NCI-H82 treated with DMSO at 0.1 percent for 48 hours (cell line): ENCODE measurements around the gene UQCRH.
"Not testable (repeated sequence)": the region's sequence is repeated elsewhere in the genome, so short reads cannot be mapped to it uniquely, and the experiment has no call there.

ENCODE experiments used
- DNase-seq: peaks from one replicate; lab custom pipeline; 2025; ENCODE audit not compliant: unreplicated experiment; lab: John Stamatoyannopoulos, UW

Gene UQCRH

DNA sequence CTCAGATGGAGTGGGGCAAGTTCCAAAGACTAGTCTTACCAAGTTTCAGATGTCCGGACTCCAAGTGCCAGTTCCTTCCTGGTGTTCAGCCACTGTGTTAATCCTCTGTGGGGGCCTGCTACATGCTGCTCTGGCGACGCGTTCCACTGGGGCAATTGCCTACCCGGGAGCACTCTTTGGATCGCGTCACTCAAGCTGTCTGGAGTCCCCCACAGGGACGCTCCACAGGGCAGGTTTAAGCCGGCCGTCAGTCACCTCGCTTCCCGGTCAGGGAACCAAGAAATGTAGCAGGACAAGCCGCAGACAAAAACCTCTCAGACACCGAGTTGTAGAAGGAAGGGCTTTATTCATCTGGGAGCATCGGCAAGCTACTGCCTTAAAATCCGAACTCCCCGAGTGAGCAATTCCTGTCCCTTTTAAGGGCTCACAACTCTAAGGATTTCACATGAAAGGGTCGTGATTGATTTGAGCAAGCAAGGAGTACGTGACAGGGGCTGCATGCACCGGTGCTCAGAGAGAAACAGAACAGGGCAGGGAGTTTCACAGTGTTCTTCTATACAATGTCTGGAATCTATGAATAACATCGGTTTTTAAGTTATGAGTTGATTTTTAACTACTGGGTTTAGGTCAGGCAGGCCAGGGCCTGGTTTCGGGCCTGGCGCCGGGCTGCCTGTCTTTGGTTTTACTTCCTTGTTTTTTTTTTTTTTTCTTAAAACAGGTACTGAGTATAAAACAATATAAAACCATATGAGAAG lies 28.5 kb downstream of the UQCRH start:
- DNase-seq: not testable (repeated sequence)

DNA sequence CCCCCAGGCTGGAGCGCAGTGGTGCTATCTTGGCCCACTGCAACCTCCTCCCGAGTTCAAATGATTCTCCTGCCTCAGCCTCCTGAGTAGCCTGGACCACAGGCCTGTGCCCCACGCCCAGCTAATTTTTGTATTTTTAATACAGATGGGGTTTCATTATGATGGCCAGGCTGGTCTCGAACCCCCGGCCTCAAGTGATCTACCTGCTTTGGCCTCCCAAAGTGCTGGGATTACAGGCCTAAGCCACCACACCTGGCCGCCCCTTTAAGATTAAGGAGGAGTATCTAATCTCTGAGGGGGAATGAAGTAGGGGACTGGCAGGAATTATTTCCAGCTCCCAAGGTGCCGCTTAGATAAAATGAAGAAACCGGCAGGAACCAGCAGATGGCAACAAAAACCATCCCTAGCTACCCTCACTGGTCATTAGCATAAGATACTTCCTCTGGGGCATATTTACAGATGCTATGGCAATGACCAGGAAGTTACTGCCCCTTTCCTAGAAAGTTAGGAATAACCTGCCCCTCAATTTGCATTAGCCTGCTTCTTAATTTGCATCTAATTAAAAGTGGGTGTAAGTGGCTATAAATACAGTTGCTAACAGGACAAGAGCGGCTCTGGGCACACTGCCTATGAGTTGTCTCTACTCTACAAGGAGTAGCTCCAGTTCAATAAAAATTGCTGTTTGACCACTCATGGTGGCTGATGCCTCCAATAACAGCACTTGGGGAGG lies 30.0 kb downstream of the UQCRH start:
- DNase-seq: peak; percentile 66

DNA sequence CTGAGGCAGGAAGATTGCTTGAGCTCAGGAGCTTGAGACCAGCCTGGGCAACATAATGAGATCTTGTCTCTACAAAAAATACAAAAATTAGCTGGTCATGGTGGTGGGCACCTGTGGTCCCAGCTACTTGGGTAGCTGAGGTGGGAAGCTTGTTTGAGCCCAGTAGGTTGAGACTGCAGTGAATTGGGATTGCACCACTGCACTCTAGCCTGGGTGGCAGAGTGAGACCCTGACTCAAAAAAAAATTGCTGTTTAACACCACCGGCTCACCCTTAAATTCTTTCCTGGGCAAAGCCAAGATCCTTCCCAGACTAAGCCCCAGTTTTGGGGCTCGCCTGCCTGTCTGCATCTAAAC lies 30.5 kb downstream of the UQCRH start:
- DNase-seq: no peak

GRCh38 chr1:46335081-46335480 lies 31.6 kb downstream of the UQCRH start:
- no peak for DNase-seq

DNA sequence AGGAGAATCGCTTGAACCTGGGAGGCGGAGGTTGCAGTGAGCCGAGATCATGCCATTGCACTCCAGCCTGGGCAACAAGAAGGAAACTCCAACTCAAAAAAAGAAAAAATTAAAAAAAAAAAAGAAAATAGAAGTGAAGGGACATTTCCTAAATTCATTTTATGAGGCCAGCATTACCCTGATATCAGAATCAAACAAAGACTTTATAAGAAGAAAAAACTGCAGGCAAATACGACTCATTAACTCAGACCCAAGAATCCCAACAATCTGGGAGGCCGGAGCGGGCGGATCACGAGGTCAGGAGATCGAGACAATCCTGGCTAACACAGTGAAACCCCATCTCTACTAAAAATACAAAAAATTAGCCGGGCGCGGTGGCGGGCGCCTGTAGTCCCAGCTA lies 33.9 kb downstream of the UQCRH start:
- not testable (repeated sequence) for DNase-seq

- DNase-seq: peak; percentile 90
Measured at GRCh38 chr1:46340404-46341221, 37.1 kb downstream of the UQCRH start, which contains the start of gene NSUN4. NSUN4 (plus strand) TSS chr1:46340807; CDS start chr1:46340827, 20 bp downstream.

DNA sequence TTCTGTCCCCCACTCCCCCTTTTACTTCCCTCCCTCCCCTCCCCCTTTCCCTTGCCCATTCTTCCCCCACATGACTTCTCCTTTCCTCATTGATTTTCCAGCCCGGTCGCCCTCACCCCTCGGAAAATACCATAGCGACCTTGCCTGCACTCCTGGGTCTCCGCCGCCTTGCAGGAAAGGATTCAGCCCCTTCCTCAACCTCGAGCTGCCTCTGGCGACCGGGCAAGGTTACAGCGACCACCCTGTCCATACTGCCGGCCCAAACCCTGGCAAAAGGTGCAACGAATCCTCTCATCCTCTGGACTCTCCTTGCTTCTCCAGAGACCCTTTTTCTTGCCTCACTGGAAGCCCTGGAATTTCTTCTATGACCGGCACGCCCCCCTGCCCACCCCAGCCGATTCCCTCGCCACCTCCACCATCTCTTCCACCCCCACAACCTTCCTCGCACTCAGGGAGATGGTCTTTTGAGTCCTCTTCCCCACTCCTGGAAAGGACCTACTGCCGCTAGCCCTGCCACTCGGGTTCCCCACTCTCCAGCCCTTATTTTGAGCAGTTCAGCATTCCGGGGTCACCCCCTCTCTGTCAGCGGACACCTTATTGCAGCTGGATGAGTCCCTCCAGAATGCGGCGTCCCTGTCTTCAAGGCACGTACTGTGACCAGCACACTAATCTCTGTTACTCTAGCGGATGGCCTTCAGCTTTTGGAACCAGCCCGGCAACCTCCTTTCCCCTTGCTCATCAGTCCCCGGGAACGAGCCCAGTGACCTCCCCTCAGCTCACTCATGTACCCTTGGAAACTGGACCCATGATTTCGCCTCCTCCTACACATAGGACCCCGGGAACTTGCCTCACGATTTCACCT lies 38.0 kb downstream of the UQCRH start:
- DNase-seq: no peak

DNA sequence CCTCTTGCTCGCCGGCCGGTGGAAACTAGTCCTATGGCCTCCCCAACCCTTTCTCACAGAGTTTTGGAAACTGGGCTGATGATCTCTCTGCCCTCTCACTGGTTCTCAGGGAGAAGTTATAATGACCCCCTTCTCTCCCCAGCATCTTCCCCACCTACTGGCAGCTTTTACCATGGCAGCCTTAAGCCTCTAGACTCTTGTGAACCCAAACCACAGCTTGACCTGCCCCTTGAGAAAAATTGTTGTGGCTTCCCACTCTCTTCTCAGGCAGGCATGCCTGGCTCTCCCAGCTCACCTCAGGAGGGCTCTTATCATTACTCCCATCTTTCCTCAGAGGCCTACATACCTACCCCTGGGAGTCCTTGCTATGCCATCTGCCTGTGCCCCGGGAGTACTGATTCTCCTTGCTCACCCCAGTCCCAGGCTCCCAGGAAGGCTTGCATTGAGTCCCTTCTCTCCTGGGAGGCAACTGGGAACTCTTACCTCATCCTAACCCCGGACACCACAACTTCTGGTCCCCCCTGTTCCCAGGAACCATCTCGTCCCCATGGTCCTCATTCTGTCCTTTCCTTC lies 38.7 kb downstream of the UQCRH start:
- no peak for DNase-seq

DNA sequence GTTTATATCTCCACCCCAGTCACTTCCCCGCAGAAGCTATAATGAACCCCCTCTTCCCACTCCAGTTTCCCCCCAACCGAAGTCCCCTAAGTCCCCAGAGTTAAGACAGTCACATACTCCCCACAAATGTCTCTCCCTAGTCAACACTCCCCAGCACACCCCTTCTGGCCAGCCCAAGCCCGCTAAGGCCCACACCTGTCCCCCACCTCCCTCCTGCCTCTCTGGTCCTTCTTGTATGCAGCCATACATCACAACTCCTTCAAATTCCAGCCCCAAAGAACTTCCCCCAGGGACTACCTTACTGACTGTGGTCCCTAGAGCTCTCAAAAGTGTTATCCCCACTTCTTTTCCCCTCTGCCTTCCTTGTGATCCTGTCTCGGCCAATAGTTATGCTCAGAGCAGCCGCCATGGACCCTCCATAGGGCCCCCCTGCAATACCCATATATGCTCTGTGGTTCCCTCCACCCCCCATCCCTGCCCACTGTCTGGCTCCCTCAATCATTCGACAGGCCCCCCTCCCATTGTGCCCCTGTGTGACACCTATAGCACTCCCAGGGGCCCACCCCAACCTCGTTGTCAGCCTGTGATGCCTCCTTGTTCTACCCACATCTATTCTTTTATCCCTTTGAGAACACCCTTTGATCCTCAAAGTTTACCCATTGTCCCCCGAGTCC lies 39.3 kb downstream of the UQCRH start:
- no peak for DNase-seq

GRCh38 chr1:46343351-46343695 lies 39.8 kb downstream of the UQCRH start:
- DNase-seq: no peak

- no peak for DNase-seq
Measured at GRCh38 chr1:46343705-46344104, 40.2 kb downstream of the UQCRH start.

- DNase-seq: no peak
Measured at GRCh38 chr1:46344481-46344880, 41.0 kb downstream of the UQCRH start.

DNA sequence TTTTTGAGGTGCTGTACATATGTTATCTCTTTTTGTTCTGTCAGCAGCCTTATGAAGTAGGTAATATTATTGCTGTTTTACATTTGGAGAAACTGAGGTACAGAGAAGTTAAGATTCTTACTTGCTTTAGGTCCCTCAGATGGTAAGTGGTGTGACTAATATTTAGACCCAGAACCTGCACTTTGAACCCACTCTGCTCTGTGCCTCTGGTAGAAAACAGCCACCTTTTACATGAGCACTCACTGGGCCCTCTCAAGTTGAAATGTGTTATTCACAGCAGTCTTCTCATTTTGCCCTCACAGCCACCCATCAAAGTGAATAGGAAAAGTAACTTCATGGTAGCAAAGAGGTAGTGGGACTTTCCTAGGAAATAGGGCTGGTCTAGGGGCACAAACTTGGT lies 41.8 kb downstream of the UQCRH start:
- DNase-seq: no peak

DNA sequence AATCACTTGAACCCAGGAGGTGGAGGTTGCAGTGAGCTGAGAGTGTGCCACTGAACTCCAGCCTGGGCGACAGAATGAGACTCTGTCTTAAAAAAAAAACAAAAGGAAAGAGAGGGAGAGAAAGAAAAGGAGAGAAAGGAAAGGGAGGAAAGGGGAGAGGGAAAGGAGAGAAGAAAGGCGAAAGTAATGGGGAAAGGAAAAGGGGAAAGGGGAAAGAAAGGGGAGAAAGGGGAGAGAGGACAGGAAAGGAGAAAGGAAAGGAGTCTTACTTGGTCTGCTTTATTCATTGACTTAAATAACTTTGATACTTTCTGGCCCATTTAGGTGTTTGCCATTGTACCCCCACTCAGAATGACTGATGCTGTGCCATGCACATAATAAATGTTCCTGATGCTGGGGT lies 48.9 kb downstream of the UQCRH start:
- DNase-seq: no peak

DNA sequence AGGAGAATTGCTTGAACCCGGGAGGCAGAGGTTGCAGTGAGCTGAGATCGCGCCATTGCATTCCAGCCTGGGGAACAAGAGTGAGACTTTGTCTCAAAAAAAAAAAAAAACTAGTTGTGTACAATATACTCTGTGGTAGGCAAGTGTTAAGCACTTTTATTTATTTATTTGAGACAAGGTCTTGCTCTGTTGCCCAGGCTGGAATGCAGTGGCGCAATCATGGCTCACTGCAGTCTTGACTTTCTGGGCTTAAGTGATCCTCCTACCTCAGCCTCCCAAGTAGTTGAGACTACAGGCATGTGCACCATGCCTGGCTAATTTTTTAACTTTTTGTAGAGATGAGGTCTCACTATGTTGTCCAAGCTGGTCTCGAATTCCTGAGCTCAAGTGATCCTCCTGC lies 52.4 kb downstream of the UQCRH start:
- DNase-seq: not testable (repeated sequence)

GRCh38 chr1:46362158-46362557 lies 58.7 kb downstream of the UQCRH start:
- DNase-seq: peak; percentile 98

GRCh38 chr1:46363121-46363520 lies 59.6 kb downstream of the UQCRH start:
- peak; percentile 99 for DNase-seq

DNA sequence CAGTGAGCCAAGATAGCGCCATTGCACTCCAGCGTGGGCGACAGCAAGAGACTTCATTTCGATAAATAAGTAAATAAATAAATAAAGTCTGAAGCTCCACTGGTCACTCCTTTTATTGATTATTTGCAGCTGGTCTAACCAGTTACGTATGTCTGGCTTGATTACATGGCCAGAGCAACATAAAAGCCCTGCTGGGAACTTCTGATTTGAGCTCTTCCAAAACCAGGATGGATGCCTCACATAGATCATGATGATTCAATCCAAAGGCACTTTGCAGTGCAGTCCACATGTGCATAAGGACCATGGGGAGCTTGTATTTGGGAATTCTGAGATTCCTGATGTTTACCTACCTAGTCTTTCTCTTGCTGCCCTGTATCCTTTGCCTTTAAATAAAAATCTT lies 61.1 kb downstream of the UQCRH start:
- DNase-seq: no peak

GRCh38 chr1:46365796-46366195 lies 62.3 kb downstream of the UQCRH start:
- not testable (repeated sequence) for DNase-seq
